CD14-positive monocyte (primary cell): Measurements from ENCODE around the gene PCDHA8. TPM values are rescaled to one million over a fixed set of nuclear protein-coding genes. Genes with fewer than 3 reads are reported as not detected.
A peak's percentile ranks its signal among the peaks of the same experiment; 100 is the strongest.
"Not testable (repeated sequence)": the region's sequence is repeated elsewhere in the genome, so short reads cannot be mapped to it uniquely, and the experiment has no call there.

ENCODE experiments used
- DNase-seq, 3 donors: peaks; one replicate each; pipeline ENCODE4 v3.0.0-alpha.2; 2011 to 2022
- H2AFZ ChIP-seq: 2 replicates; pipeline ENCODE4 v1.6.0; 2012; ENCODE audit warnings: mild to moderate bottlenecking, low read depth, low read length, inconsistent platforms; ENCODE audit not compliant: insufficient read depth, poor library complexity, severe bottlenecking
- H3K27ac ChIP-seq, 2 donors: 1 replicate in 1 of 2; 2 replicates in 1 of 2; pipeline ENCODE4 v1.5.1; 2012 to 2013; ENCODE audit warnings: low read length in 2 of 2, control low read depth in 1 of 2, inconsistent platforms in 1 of 2, low read depth in 1 of 2, mild to moderate bottlenecking in 1 of 2
- H3K27me3 ChIP-seq, 2 donors: one replicate each; pipeline versions ENCODE4 v1.6.0 to v1.6.1; 2011 to 2013; ENCODE audit warnings: low read length in 2 of 2; ENCODE audit not compliant: control insufficient read depth in 2 of 2, insufficient read depth in 2 of 2
- H3K36me3 ChIP-seq, 2 donors: replicated peaks in 1 of 2; 1 replicate in 1 of 2; 2 replicates in 1 of 2; pipeline versions ENCODE4 v1.5.1 to v1.6.1; 2012 to 2013; ENCODE audit warnings: low read length in 2 of 2, control low read depth in 1 of 2, inconsistent platforms in 1 of 2, mild to moderate bottlenecking in 1 of 2; ENCODE audit not compliant: insufficient read depth in 2 of 2, control insufficient read depth in 1 of 2
- H3K4me1 ChIP-seq, 2 donors: 1 replicate in 1 of 2; 2 replicates in 1 of 2; pipeline versions ENCODE4 v1.5.1 to v1.6.1; 2012 to 2013; ENCODE audit warnings: low read length in 2 of 2, control low read depth in 1 of 2, inconsistent platforms in 1 of 2, mild to moderate bottlenecking in 1 of 2, moderate library complexity in 1 of 2; ENCODE audit not compliant: insufficient read depth in 2 of 2, control insufficient read depth in 1 of 2
- H3K4me2 ChIP-seq: replicated peaks from 2 replicates; pipeline ENCODE3; 2012; ENCODE audit warnings: low read length, moderate library complexity, mild to moderate bottlenecking; ENCODE audit not compliant: poor library complexity, severe bottlenecking; ENCODE audit errors: extremely low read depth
- H3K4me3 ChIP-seq, 3 experiments: fragments of 200-600 bp in 1 of 3; sonication (generic) in 1 of 3; replicated peaks in 1 of 3; 1 replicate in 2 of 3; 2 replicates in 1 of 3; pipeline ENCODE4 v1.5.1; 2011 to 2013; ENCODE audit warnings: low read length in 3 of 3, mild to moderate bottlenecking in 3 of 3, control low read depth in 2 of 3, low read depth in 2 of 3, inconsistent platforms in 1 of 3, moderate library complexity in 1 of 3
- H3K79me2 ChIP-seq: 2 replicates; pipeline ENCODE4 v1.6.0; 2012; ENCODE audit warnings: mild to moderate bottlenecking, control low read depth, inconsistent platforms, low read length, moderate library complexity; ENCODE audit not compliant: insufficient read depth
- H3K9ac ChIP-seq: 2 replicates; pipeline ENCODE4 v1.6.0; 2017; ENCODE audit warnings: low read length, mild to moderate bottlenecking; ENCODE audit not compliant: insufficient read depth, poor library complexity, severe bottlenecking
- H3K9me3 ChIP-seq, 2 donors: replicated peaks in 1 of 2; 1 replicate in 1 of 2; 2 replicates in 1 of 2; pipeline versions ENCODE4 v1.5.1 to v1.6.1; 2012 to 2013; ENCODE audit warnings: low read length in 2 of 2, control low read depth in 1 of 2; ENCODE audit not compliant: control insufficient read depth in 1 of 2, insufficient read depth in 1 of 2
- H4K20me1 ChIP-seq: 2 replicates; pipeline ENCODE4 v1.6.0; 2012; ENCODE audit warnings: mild to moderate bottlenecking, low read length, control low read depth, moderate library complexity; ENCODE audit not compliant: insufficient read depth
- H3K27ac Mint-ChIP-seq, 7 donors: one replicate each; pipeline ENCODE4 v1.8.0; 2020; ENCODE audit warnings: mild to moderate bottlenecking in 7 of 7, mixed read lengths in 7 of 7, moderate library complexity in 6 of 7, inconsistent platforms in 2 of 7
- H3K27me3 Mint-ChIP-seq, 3 donors: one replicate each; pipeline ENCODE4 v1.8.0; 2021 to 2022; ENCODE audit warnings: low read depth in 3 of 3, mild to moderate bottlenecking in 3 of 3, mixed read lengths in 3 of 3, moderate library complexity in 3 of 3, inconsistent platforms in 1 of 3
- H3K36me3 Mint-ChIP-seq, 2 donors: one replicate each; pipeline ENCODE4 v1.8.0; 2020; ENCODE audit warnings: mixed read lengths in 2 of 2, inconsistent platforms in 1 of 2, mild to moderate bottlenecking in 1 of 2
- H3K4me1 Mint-ChIP-seq: one replicate; pipeline ENCODE4 v1.8.0; 2020; ENCODE audit warnings: mild to moderate bottlenecking, mixed read lengths
- H3K4me3 Mint-ChIP-seq, 2 donors: one replicate each; pipeline ENCODE4 v1.8.0; 2020; ENCODE audit warnings: mild to moderate bottlenecking in 2 of 2, mixed read lengths in 2 of 2, moderate library complexity in 1 of 2
- H3K9me3 Mint-ChIP-seq, 7 donors: one replicate each; pipeline ENCODE4 v1.8.0; 2020 to 2022; ENCODE audit warnings: mixed read lengths in 7 of 7, mild to moderate bottlenecking in 6 of 7, moderate library complexity in 6 of 7, inconsistent platforms in 2 of 7
- CTCF ChIP-seq: fragments of 200-600 bp; IDR thresholded peaks from one replicate; pipeline ENCODE4 v1.8.0; 2022; ENCODE audit warnings: antibody characterized with exemption, mild to moderate bottlenecking
- WGBS: methylation state at CpG from one replicate; pipeline ENCODE4 v1.1.5; 2013; ENCODE audit warnings: missing lambda C conversion rate; ENCODE audit not compliant: insufficient coverage; 5-methylcytosine and 5-hydroxymethylcytosine counted together
- intact Hi-C, 2 donors: fragments of 100-400 bp; cut with micrococcal nuclease; formaldehyde crosslinking; loops; one replicate each; pipeline versions ENCODE4 v1.15.0 to v1.15.1; 2023
- polyA plus RNA-seq, 3 donors: library from polyadenylated mRNA; depleted of rRNA in 1 of 3; unstranded in 2 of 3; stranded (reverse) in 1 of 3; fragments of 300-500 nt in 2 of 3; fragments of >200 nt in 1 of 3; fragmentation: Illumina TruSeq in 2 of 3; gene quantifications; 1 replicate in 2 of 3; 2 replicates in 1 of 3; pipeline ENCODE4 v1.2.3, GENCODE V29; 2012 to 2021

Gene PCDHA8
- polyA plus RNA-seq, 3 donors = not detected

GRCh38 chr5:140795259-140795641, 45.7 kb upstream of the PCDHA8 start:
- DNase-seq = no peak
- H3K4me1 ChIP-seq = peaks cover 0 to 6% of the 10 kb centered on the region in 2 donors
- H2AFZ ChIP-seq = no peak overlapping the region
- peaks cover 3 to 23% of the 10 kb centered on the region in 2 donors for H3K27me3 ChIP-seq
- no peaks in the 10 kb centered on the region for H3K36me3 ChIP-seq
- Mint-ChIP-seq H3K27ac (no peak overlapping the region), H3K4me3 (peak overlapping the region in 1 of 2 donors; percentile 30), H3K4me1 (no peaks in the 10 kb centered on the region), H3K9me3 (peaks cover 26 to 68% (median 48%) of the 10 kb centered on the region in 7 donors), H3K36me3 (no peaks in the 10 kb centered on the region), H3K27me3 (peaks cover 5 to 21% (median 13%) of the 10 kb centered on the region in 3 donors)
- TF ChIP-seq CTCF = no peak
- H3K9ac ChIP-seq = no peak overlapping the region
- 25% methylated on average over 6 of the region's 15 CpGs for WGBS
- H4K20me1 ChIP-seq = no peaks in the 10 kb centered on the region
- no peaks in the 10 kb centered on the region for H3K79me2 ChIP-seq
- peaks cover 30 to 77% of the 10 kb centered on the region in 2 donors for H3K9me3 ChIP-seq
- H3K4me3 ChIP-seq = no peak overlapping the region
- intact Hi-C loops = no loop called here
- no peak overlapping the region for H3K4me2 ChIP-seq
- H3K27ac ChIP-seq = no peak overlapping the region

- DNase-seq, H3K79me2 ChIP-seq, H3K27ac ChIP-seq, H2AFZ ChIP-seq, H3K36me3 ChIP-seq, H3K4me1 ChIP-seq, intact Hi-C loops, H3K4me3 ChIP-seq, H3K27ac Mint-ChIP-seq, H3K4me1 Mint-ChIP-seq, H3K4me3 Mint-ChIP-seq, H3K9ac ChIP-seq, H4K20me1 ChIP-seq, H3K36me3 Mint-ChIP-seq, H3K4me2 ChIP-seq: not testable (repeated sequence)
- WGBS = 58% methylated on average over 72 of the region's 72 CpGs
- peaks cover 3 to 31% of the 10 kb centered on the region in 2 donors for H3K27me3 ChIP-seq
- Mint-ChIP-seq H3K27me3 (peaks cover 5 to 25% (median 15%) of the 10 kb centered on the region in 3 donors), H3K9me3 (peaks cover 25 to 68% (median 54%) of the 10 kb centered on the region in 7 donors)
- peaks cover 33 to 77% of the 10 kb centered on the region in 2 donors for H3K9me3 ChIP-seq
Measured at GRCh38 chr5:140796072-140796717, 44.8 kb upstream of the PCDHA8 start.
